Transverse colon (tissue), 4 donors: ENCODE data around the gene GJB5. TPM values are rescaled to one million over a fixed set of nuclear protein-coding genes. Genes with fewer than 3 reads are reported as not detected.

Source experiments
- DNase-seq: peaks from one replicate; pipeline ENCODE4 v3.0.0-alpha.2; 2019
- H3K27ac ChIP-seq, 4 donors: fragments of 200-600 bp; sonication (generic); 2 replicates each; pipeline ENCODE4 v1.5.1; 2016 to 2018; ENCODE audit warnings: inconsistent platforms in 4 of 4
- H3K27me3 ChIP-seq: fragments of 200-600 bp; sonication (generic); 2 replicates; pipeline ENCODE4 v1.5.1; 2017; ENCODE audit warnings: inconsistent platforms
- H3K36me3 ChIP-seq, 4 donors: fragments of 200-600 bp; sonication (generic); 2 replicates each; pipeline ENCODE4 v1.5.1; 2017 to 2019; ENCODE audit warnings: inconsistent platforms in 4 of 4
- H3K4me1 ChIP-seq, 4 donors: fragments of 200-600 bp; sonication (generic); 2 replicates each; pipeline ENCODE4 v1.5.1; 2017 to 2020; ENCODE audit warnings: inconsistent platforms in 4 of 4
- H3K4me3 ChIP-seq, 4 donors: fragments of 200-600 bp; sonication (generic); 1 replicate in 1 of 4; 2 replicates in 3 of 4; pipeline versions ENCODE4 v1.5.1 to v1.6.1; 2017 to 2019; ENCODE audit warnings: inconsistent platforms in 4 of 4
- H3K9me3 ChIP-seq, 2 donors: fragments of 200-600 bp; sonication (generic); 2 replicates each; pipeline ENCODE4 v1.5.1; 2017 to 2019; ENCODE audit warnings: inconsistent platforms in 2 of 2
- EP300 ChIP-seq: sonication (generic); formaldehyde crosslinking; IDR thresholded peaks from one replicate; pipeline ENCODE4 v1.6.1; 2017; ENCODE audit warnings: antibody characterized with exemption, low read depth
- POLR2A ChIP-seq: fragments of 450-650 bp; IDR thresholded peaks from one replicate; pipeline ENCODE4 v1.6.1; 2016; ENCODE audit warnings: antibody characterized with exemption, mild to moderate bottlenecking, moderate library complexity
- POLR2AphosphoS5 ChIP-seq, 3 donors: sonication (generic); formaldehyde crosslinking; IDR thresholded peaks; one replicate each; pipeline ENCODE4 v1.6.1; 2016; ENCODE audit warnings: antibody characterized with exemption in 3 of 3
- WGBS, 2 donors: methylation state at CpG; one replicate each; pipeline ENCODE4 v1.1.5; 2018; ENCODE audit warnings: low coverage in 1 of 2; 5-methylcytosine and 5-hydroxymethylcytosine counted together
- in situ Hi-C, 4 donors: fragments of 200-750 bp; cut with MboI; loops; one replicate each; pipeline versions ENCODE4 v1.15.0 to v1.15.1; 2017; ENCODE audit warnings: low sequenced_read_pairs in 3 of 4, low pct_ligation_motif_present in 1 of 4, low pct_unique_long_range_greater_than_20kb in 1 of 4
- intact Hi-C: fragments of 100-400 bp; cut with DNase I; formaldehyde crosslinking; loops from one replicate; pipeline ENCODE4 v1.15.1; 2023; ENCODE audit warnings: low total_unique reads
- total RNA-seq, 4 donors: library from RNA; depleted of rRNA; stranded (reverse); fragments of >200 nt; gene quantifications; one replicate each; pipeline ENCODE4 v1.1.0, GENCODE V29; 2016
- TF ChIP-seq, protein P1 (sequence below), 5 experiments: fragments of 200-600 bp in 3 of 5; fragments of 450-650 bp in 2 of 5; sonication (generic) in 3 of 5; IDR thresholded peaks; 1 replicate in 2 of 5; 2 replicates in 3 of 5; pipeline ENCODE4 v1.5.1; 2016 to 2017; ENCODE audit warnings: antibody characterized with exemption in 5 of 5, inconsistent platforms in 3 of 5, mild to moderate bottlenecking in 2 of 5, moderate library complexity in 1 of 5

Gene GJB5
- total RNA-seq, 4 donors from 2014 or later, result not detected

DNA sequence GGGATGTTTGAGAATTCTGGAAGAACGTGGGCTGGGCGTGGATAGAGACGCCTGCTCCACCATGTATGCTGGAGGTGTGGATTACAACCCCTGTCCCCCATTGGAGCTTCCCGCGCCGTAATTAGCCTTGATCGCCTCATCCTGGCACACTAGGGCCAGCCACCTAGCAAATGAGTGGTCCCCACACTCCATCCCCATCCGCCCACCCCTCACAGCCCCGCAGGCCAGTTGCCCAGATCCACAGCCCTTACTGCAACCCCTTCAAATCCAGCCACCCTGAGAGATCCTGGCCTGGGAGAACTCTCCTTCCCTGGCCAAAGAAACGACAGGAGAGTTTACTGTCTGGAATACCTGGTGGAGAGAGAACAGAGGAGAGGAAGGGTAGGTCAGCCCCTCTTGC, 37.6 kb downstream of the GJB5 start:
- TF ChIP-seq, protein P1, sequence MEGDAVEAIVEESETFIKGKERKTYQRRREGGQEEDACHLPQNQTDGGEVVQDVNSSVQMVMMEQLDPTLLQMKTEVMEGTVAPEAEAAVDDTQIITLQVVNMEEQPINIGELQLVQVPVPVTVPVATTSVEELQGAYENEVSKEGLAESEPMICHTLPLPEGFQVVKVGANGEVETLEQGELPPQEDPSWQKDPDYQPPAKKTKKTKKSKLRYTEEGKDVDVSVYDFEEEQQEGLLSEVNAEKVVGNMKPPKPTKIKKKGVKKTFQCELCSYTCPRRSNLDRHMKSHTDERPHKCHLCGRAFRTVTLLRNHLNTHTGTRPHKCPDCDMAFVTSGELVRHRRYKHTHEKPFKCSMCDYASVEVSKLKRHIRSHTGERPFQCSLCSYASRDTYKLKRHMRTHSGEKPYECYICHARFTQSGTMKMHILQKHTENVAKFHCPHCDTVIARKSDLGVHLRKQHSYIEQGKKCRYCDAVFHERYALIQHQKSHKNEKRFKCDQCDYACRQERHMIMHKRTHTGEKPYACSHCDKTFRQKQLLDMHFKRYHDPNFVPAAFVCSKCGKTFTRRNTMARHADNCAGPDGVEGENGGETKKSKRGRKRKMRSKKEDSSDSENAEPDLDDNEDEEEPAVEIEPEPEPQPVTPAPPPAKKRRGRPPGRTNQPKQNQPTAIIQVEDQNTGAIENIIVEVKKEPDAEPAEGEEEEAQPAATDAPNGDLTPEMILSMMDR (IDR thresholded peaks at IDR 0.05), result no peak
- no peak for TF ChIP-seq POLR2AphosphoS5 (IDR thresholded peaks at IDR 0.05)
- no peak for TF ChIP-seq EP300
- no peak for TF ChIP-seq POLR2A
- H3K4me3 ChIP-seq, result peak overlapping the region in 1 of 4 donors; percentile 23
- 53% methylated on average over 10 of the region's 10 CpGs; no CpG with 5 or more reads in 1 of the 2 donors for WGBS, 2 donors
- peak overlapping the region in 1 of 4 donors; percentile 37 for H3K27ac ChIP-seq
- no peaks in the 10 kb centered on the region for H3K36me3 ChIP-seq
- H3K4me1 ChIP-seq, result peaks cover 0 to 8% (median 1%) of the 10 kb centered on the region in 4 donors
- intact Hi-C loops (no loop called here), in situ Hi-C loops (no loop called here)
- DNase-seq, result no peak
- no peaks in the 10 kb centered on the region for H3K9me3 ChIP-seq
- peaks cover 40% of the 10 kb centered on the region for H3K27me3 ChIP-seq

DNA sequence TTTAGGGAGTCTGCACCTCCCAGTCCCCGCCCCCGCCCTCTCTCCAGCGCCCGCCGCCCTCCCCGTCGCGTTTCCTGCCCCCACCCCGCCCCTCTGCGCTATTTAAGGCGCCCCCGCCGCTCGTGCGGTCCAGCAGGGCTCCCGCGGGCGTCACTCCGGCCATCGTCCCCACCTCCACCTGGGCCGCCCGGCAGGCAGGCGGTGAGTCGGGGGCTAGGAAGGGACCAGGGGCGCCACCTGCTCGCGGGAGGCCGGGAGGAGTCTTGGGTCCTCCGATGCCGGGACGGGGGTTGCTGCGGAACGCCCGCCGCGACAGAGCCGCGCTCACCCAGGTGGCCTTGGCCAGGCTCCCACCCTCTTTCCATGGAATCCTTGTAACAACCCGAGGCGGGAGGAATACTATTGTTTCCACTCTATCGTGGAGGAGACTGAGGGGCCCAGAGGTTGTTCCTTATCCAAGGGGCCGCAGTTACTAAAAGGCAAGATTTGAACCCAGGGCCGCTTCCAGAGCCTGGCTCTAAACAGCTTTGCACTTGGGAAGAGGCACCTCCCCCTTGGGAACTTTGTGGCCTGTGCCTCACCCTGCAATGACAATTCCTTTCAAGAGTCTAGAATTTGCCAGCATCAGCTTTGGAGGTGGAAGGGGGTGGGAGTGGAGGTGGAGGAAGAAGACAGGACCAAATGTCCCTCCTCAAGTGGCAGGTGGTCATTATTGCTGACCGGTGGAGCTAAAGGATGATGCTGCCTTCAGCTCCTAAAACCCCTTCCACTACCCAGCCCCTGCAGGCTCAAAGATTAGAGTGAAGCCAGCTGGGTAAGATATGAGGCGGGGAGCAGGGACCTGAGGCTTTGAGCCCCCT, 38.3 kb downstream of the GJB5 start, which contains the start of gene GJA4:
Gene GJA4, plus strand, starts transcription at position 132 of the 860 bp plus-strand sequence. CDS start 1,215 bp downstream, outside the sequence.
- no peaks in the 10 kb centered on the region for H3K36me3 ChIP-seq
- H3K27me3 ChIP-seq, result peaks cover 40% of the 10 kb centered on the region
- H3K4me1 ChIP-seq, result peaks cover 0 to 8% (median 1%) of the 10 kb centered on the region in 4 donors
- in situ Hi-C loops (no loop called here), intact Hi-C loops (no loop called here)
- peak within 1 kb of the TSS in 3 of 4 donors; percentile 7 to 23 (median 8) for H3K4me3 ChIP-seq
- peak within 1 kb of the TSS in 1 of 4 donors; percentile 37 for H3K27ac ChIP-seq
- H3K9me3 ChIP-seq, result no peaks in the 10 kb centered on the region
- TF ChIP-seq POLR2AphosphoS5 (IDR thresholded peaks at IDR 0.05) (no peak), POLR2A (no peak), EP300 (no peak)
- TF ChIP-seq, protein P1 (IDR thresholded peaks at IDR 0.05), result no peak
- 23 to 80% methylated on average over 2 to 32 of the region's 45 CpGs for WGBS, 2 donors
- DNase-seq, result no peak

DNA sequence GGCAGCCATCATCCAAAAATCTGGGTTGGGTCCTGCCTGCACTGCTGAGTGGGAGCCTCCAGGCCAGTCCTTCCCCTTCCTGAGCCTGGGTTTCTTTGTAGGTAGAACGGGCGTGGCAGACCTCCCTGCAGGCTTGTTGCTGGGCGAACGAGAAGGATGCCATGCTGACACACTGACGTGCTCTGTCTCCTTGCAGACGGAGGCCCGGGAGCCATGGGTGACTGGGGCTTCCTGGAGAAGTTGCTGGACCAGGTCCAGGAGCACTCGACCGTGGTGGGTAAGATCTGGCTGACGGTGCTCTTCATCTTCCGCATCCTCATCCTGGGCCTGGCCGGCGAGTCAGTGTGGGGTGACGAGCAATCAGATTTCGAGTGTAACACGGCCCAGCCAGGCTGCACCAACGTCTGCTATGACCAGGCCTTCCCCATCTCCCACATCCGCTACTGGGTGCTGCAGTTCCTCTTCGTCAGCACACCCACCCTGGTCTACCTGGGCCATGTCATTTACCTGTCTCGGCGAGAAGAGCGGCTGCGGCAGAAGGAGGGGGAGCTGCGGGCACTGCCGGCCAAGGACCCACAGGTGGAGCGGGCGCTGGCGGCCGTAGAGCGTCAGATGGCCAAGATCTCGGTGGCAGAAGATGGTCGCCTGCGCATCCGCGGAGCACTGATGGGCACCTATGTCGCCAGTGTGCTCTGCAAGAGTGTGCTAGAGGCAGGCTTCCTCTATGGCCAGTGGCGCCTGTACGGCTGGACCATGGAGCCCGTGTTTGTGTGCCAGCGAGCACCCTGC, 39.3 kb downstream of the GJB5 start:
- intact Hi-C loops (no loop called here), in situ Hi-C loops (no loop called here)
- H3K9me3 ChIP-seq, result no peaks in the 10 kb centered on the region
- no peaks in the 10 kb centered on the region for H3K36me3 ChIP-seq
- no peak for DNase-seq
- 89% methylated on average over 40 of the region's 40 CpGs; no CpG with 5 or more reads in 1 of the 2 donors for WGBS, 2 donors
- no peak overlapping the region for H3K4me3 ChIP-seq
- H3K4me1 ChIP-seq, result peaks cover 0 to 8% (median 1%) of the 10 kb centered on the region in 4 donors
- peaks cover 40% of the 10 kb centered on the region for H3K27me3 ChIP-seq
- TF ChIP-seq EP300, result no peak
- no peak for TF ChIP-seq POLR2A
- TF ChIP-seq POLR2AphosphoS5 (IDR thresholded peaks at IDR 0.05), result no peak
- TF ChIP-seq, protein P1 (IDR thresholded peaks at IDR 0.05), result no peak
- H3K27ac ChIP-seq, result no peak overlapping the region

DNA sequence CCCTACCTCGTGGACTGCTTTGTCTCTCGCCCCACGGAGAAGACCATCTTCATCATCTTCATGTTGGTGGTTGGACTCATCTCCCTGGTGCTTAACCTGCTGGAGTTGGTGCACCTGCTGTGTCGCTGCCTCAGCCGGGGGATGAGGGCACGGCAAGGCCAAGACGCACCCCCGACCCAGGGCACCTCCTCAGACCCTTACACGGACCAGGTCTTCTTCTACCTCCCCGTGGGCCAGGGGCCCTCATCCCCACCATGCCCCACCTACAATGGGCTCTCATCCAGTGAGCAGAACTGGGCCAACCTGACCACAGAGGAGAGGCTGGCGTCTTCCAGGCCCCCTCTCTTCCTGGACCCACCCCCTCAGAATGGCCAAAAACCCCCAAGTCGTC, 39.9 kb downstream of the GJB5 start:
- in situ Hi-C loops (no loop called here), intact Hi-C loops (no loop called here)
- H3K36me3 ChIP-seq, result no peaks in the 10 kb centered on the region
- no peak for TF ChIP-seq POLR2AphosphoS5 (IDR thresholded peaks at IDR 0.05)
- TF ChIP-seq, protein P1 (IDR thresholded peaks at IDR 0.05), result no peak
- no peak for TF ChIP-seq EP300
- no peak for TF ChIP-seq POLR2A
- peaks cover 0 to 8% (median 1%) of the 10 kb centered on the region in 4 donors for H3K4me1 ChIP-seq
- no peak overlapping the region for H3K4me3 ChIP-seq
- no peaks in the 10 kb centered on the region for H3K9me3 ChIP-seq
- 94% methylated on average over 11 of the region's 12 CpGs; no CpG with 5 or more reads in 1 of the 2 donors for WGBS, 2 donors
- H3K27ac ChIP-seq, result no peak overlapping the region
- H3K27me3 ChIP-seq, result peaks cover 40% of the 10 kb centered on the region
- DNase-seq, result no peak
